Hepatocyte (in vitro differentiated cells): ENCODE results near the gene NCOA3. TPM values are rescaled to one million over a fixed set of nuclear protein-coding genes. Genes with fewer than 3 reads are reported as not detected.

Experiments
- DNase-seq: peaks from one replicate; pipeline ENCODE4 v3.0.0-alpha.2; 2016; ENCODE audit warnings: low spot score
- H2AFZ ChIP-seq: fragments of 200-600 bp; sonication (generic); 2 replicates; pipeline ENCODE4 v1.6.0; 2016; ENCODE audit warnings: antibody characterized with exemption, mild to moderate bottlenecking
- H3K27ac ChIP-seq: fragments of 200-600 bp; sonication (generic); 2 replicates; pipeline ENCODE4 v1.5.1; 2016; ENCODE audit warnings: mild to moderate bottlenecking
- H3K27me3 ChIP-seq: fragments of 200-600 bp; sonication (generic); 2 replicates; pipeline ENCODE4 v1.6.1; 2016
- H3K36me3 ChIP-seq: fragments of 200-600 bp; sonication (generic); replicated peaks from 2 replicates; pipeline ENCODE4 v1.5.1; 2016; ENCODE audit warnings: low read depth; ENCODE audit not compliant: insufficient read depth
- H3K4me1 ChIP-seq: fragments of 200-600 bp; sonication (generic); 2 replicates; pipeline ENCODE4 v1.5.1; 2016; ENCODE audit warnings: mild to moderate bottlenecking, moderate library complexity; ENCODE audit not compliant: insufficient read depth
- H3K4me2 ChIP-seq: fragments of 200-600 bp; sonication (generic); 2 replicates; pipeline ENCODE4 v1.6.0; 2016
- H3K4me3 ChIP-seq: fragments of 200-600 bp; sonication (generic); 2 replicates; pipeline ENCODE4 v1.5.1; 2016; ENCODE audit warnings: mild to moderate bottlenecking
- H3K79me2 ChIP-seq: fragments of 200-600 bp; sonication (generic); 2 replicates; pipeline ENCODE4 v1.6.0; 2017; ENCODE audit warnings: mild to moderate bottlenecking
- H3K9me2 ChIP-seq: fragments of 200-600 bp; sonication (generic); replicated peaks from 2 replicates; pipeline ENCODE4 v1.6.0; 2017; ENCODE audit warnings: mild to moderate bottlenecking; ENCODE audit not compliant: insufficient read depth
- H3K9me3 ChIP-seq: fragments of 200-600 bp; sonication (generic); 2 replicates; pipeline ENCODE4 v1.5.1; 2016; ENCODE audit warnings: low read depth, mild to moderate bottlenecking
- H4K20me1 ChIP-seq: fragments of 200-600 bp; sonication (generic); 2 replicates; pipeline ENCODE4 v1.6.0; 2016; ENCODE audit warnings: mild to moderate bottlenecking; ENCODE audit not compliant: insufficient read depth, poor library complexity, severe bottlenecking
- EZH2 ChIP-seq: fragments of 200-600 bp; sonication (generic); IDR thresholded peaks from 2 replicates; pipeline ENCODE4 v1.6.1; 2016; ENCODE audit warnings: antibody characterized with exemption, mild to moderate bottlenecking, borderline replicate concordance
- EZH2phosphoT487 ChIP-seq: fragments of 200-600 bp; sonication (generic); IDR thresholded peaks from one replicate; pipeline ENCODE4 v1.6.1; 2018; ENCODE audit warnings: antibody characterized with exemption, mild to moderate bottlenecking, low read depth, moderate library complexity; ENCODE audit not compliant: unreplicated experiment, severe bottlenecking
- WGBS: methylation state at CpG from one replicate; pipeline ENCODE4 v1.1.6; 2016; ENCODE audit warnings: low lambda C conversion rate; ENCODE audit errors: missing lambda C conversion rate; 5-methylcytosine and 5-hydroxymethylcytosine counted together
- polyA plus RNA-seq: library from polyadenylated mRNA; unstranded; fragments of >200 nt; fragmentation: Nextera tagmentation; extraction: Ambion mirVana; gene quantifications from 2 replicates; pipeline ENCODE4 v1.2.1, GENCODE V29; 2016
- total RNA-seq: library from RNA; depleted of rRNA; stranded (reverse); fragments of >200 nt; gene quantifications from 2 replicates; pipeline ENCODE4 v1.2.3, GENCODE V29; 2014
- TF ChIP-seq, protein P1 (sequence below): fragments of 200-600 bp; sonication (generic); IDR thresholded peaks from 2 replicates; pipeline ENCODE4 v1.5.1; 2016; ENCODE audit warnings: antibody characterized with exemption, mild to moderate bottlenecking; ENCODE audit not compliant: poor library complexity

NCOA3 gene
- total and polyA plus RNA-seq, 2 experiments from 2014 or later: 12.7 to 28.6 TPM

DNA sequence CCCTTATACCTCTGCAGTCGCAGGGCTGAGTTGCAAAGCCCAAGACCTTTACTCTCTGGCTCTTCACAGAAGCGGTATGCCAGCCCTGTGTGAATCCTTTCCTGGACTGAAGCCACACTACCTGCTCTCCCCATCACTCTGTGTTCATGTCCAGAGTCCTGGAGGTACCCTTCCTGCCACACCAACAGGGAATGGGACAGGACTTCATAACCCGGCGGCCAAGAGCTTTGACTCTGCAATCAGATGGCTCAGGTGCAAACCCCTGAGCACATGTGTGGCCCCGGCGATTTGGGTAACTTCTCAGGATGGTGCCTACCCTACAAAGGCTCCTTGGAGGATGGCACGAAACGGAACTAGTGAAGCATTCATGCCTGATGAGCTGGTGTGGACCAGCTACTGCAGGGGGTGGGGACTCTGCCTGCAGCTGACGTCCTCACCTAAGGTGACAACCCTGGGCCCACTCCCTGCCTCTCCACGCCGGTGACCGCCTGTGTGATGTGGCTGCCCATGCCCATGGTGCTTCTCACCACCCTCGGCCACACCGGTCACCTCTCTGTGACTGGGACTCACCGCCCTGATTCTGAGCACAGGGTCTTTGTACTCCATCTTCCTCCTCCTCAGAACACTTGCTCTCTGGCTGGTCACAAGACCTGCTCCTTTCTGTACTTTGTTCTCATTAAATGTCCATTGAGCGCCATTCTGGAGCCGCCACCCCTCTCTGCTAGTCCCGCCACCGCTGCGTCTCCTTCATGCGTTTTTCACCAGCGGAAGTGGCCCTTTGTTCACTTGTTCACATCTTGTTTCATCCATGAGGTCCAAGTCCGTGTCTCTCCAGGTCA, 166.8 kb downstream of the NCOA3 start:
- H3K4me1 ChIP-seq: no peaks in the 10 kb centered on the region
- WGBS: 96% methylated on average over 23 of the region's 23 CpGs
- H2AFZ ChIP-seq: no peak overlapping the region
- no peak overlapping the region for H3K4me3 ChIP-seq
- no peaks in the 10 kb centered on the region for H3K9me3 ChIP-seq
- H3K9me2 ChIP-seq: no peaks in the 10 kb centered on the region
- no peak overlapping the region for H3K4me2 ChIP-seq
- H3K27me3 ChIP-seq: no peaks in the 10 kb centered on the region
- H3K36me3 ChIP-seq: no peaks in the 10 kb centered on the region
- H3K79me2 ChIP-seq: no peaks in the 10 kb centered on the region
- TF ChIP-seq EZH2phosphoT487 (no peak), EZH2 (no peak)
- TF ChIP-seq, protein P1, sequence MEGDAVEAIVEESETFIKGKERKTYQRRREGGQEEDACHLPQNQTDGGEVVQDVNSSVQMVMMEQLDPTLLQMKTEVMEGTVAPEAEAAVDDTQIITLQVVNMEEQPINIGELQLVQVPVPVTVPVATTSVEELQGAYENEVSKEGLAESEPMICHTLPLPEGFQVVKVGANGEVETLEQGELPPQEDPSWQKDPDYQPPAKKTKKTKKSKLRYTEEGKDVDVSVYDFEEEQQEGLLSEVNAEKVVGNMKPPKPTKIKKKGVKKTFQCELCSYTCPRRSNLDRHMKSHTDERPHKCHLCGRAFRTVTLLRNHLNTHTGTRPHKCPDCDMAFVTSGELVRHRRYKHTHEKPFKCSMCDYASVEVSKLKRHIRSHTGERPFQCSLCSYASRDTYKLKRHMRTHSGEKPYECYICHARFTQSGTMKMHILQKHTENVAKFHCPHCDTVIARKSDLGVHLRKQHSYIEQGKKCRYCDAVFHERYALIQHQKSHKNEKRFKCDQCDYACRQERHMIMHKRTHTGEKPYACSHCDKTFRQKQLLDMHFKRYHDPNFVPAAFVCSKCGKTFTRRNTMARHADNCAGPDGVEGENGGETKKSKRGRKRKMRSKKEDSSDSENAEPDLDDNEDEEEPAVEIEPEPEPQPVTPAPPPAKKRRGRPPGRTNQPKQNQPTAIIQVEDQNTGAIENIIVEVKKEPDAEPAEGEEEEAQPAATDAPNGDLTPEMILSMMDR: no peak
- H3K27ac ChIP-seq: no peak overlapping the region
- no peaks in the 10 kb centered on the region for H4K20me1 ChIP-seq
- DNase-seq: no peak

DNA sequence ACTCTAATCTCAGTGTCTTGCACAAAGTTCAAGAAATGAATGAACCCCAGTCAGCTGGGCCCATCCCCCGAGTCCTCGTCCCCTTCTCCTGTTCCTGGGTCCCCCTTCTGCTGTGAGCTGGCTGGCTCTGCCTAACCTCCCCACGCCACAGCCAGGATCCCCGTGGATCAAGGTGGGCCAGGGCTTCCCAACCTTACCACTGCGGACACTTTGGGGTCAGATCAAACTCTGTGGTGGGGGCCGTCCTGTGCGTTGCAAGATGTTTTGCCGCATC, 167.4 kb downstream of the NCOA3 start:
- TF ChIP-seq EZH2: no peak
- Histone ChIP-seq H3K79me2 (no peaks in the 10 kb centered on the region), H4K20me1 (no peaks in the 10 kb centered on the region), H3K9me2 (no peaks in the 10 kb centered on the region), H3K9me3 (no peaks in the 10 kb centered on the region), H3K4me3 (no peak overlapping the region), H3K27ac (no peak overlapping the region), H3K36me3 (no peaks in the 10 kb centered on the region), H3K27me3 (no peaks in the 10 kb centered on the region), H3K4me1 (no peaks in the 10 kb centered on the region), H2AFZ (no peak overlapping the region), H3K4me2 (no peak overlapping the region)
- whole genome bisulfite sequencing: 95% methylated on average over 8 of the region's 8 CpGs
- no peak for DNase-seq

GRCh38 chr20:47669489-47669888, 167.8 kb downstream of the NCOA3 start:
- WGBS: over 99% methylated on average over 4 of the region's 4 CpGs
- H3K9me2 ChIP-seq: no peaks in the 10 kb centered on the region
- no peaks in the 10 kb centered on the region for H3K36me3 ChIP-seq
- DNase-seq: no peak
- H4K20me1 ChIP-seq: no peaks in the 10 kb centered on the region
- no peaks in the 10 kb centered on the region for H3K9me3 ChIP-seq
- H3K79me2 ChIP-seq: no peaks in the 10 kb centered on the region
- H3K27ac ChIP-seq: no peak overlapping the region
- no peak overlapping the region for H3K4me3 ChIP-seq
- no peaks in the 10 kb centered on the region for H3K4me1 ChIP-seq
- TF ChIP-seq EZH2 (no peak), EZH2phosphoT487 (no peak)
- TF ChIP-seq, protein P1: no peak
- H2AFZ ChIP-seq: no peak overlapping the region
- H3K27me3 ChIP-seq: no peaks in the 10 kb centered on the region
- H3K4me2 ChIP-seq: no peak overlapping the region

DNA sequence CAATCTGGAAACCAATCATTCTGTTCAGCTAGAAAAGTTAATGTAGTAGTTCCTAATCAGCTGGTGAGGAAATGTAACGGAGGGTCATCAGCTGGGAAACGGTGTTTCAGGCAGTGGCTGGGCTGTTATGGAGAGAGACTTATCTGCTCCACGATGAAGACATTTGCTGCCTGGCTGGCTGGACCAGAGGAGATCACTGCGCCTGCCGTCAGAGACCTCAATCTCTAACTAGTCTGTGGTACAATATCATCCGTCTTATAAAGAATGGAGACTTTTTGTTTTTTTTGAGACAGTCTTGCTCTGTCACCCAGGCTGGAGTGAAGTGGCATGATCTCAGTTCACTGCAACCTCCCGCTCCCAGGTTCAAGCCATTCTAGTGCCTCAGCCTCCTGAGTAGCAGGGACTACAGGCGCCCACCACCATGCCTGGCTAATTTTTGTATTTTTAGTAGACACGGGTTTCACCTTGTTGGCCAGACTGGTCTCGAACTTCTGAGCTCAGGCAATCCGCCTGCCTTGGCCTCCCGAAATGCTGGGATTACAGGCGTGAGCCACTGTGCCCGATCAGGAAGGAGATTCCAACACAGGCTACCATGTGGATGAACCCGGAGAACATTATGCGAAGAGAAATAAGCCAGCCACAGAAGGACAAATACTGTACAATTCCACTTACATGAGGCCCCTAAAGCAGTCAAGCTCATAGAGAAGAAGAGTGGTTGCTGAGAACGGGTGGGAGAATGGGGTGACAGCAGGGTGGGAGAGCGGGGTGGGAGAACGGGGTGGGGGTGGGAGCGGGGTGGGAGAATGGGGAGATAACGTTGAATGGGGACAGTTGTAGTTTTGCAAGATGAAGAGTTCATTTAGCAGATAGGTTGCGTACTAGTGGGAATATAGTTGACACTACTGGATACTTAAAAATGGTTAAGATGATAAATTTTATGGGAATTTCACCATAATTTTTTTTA, 168.5 kb downstream of the NCOA3 start:
- WGBS: 91% methylated on average over 18 of the region's 22 CpGs
- H4K20me1 ChIP-seq: no peaks in the 10 kb centered on the region

More for the DNA sequence above, 168.5 kb downstream of the NCOA3 start:
- H2AFZ ChIP-seq: no peak overlapping the region
- no peaks in the 10 kb centered on the region for H3K36me3 ChIP-seq
- DNase-seq: no peak
- H3K4me3 ChIP-seq: no peak overlapping the region
- H3K27me3 ChIP-seq: no peaks in the 10 kb centered on the region
- no peaks in the 10 kb centered on the region for H3K79me2 ChIP-seq
- H3K27ac ChIP-seq: no peak overlapping the region
- H3K4me1 ChIP-seq: no peaks in the 10 kb centered on the region
- no peak for TF ChIP-seq EZH2
- TF ChIP-seq, protein P1: no peak
- TF ChIP-seq EZH2phosphoT487: no peak
- no peak overlapping the region for H3K4me2 ChIP-seq
- no peaks in the 10 kb centered on the region for H3K9me3 ChIP-seq
- no peaks in the 10 kb centered on the region for H3K9me2 ChIP-seq
